Islet of Langerhans (tissue), 1 donor: ENCODE results near the gene DOCK2.
A peak's percentile ranks its signal among the peaks of the same experiment; 100 is the strongest.
"Not testable (repeated sequence)": the region's sequence is repeated elsewhere in the genome, so short reads cannot be mapped to it uniquely, and the experiment has no call there.

Source experiments
- FAIRE-seq: peaks from one replicate; lab custom pipeline; 2011; peaks lifted over from hg19 to GRCh38; lab: Jason Lieb, UNC

Gene DOCK2

DNA sequence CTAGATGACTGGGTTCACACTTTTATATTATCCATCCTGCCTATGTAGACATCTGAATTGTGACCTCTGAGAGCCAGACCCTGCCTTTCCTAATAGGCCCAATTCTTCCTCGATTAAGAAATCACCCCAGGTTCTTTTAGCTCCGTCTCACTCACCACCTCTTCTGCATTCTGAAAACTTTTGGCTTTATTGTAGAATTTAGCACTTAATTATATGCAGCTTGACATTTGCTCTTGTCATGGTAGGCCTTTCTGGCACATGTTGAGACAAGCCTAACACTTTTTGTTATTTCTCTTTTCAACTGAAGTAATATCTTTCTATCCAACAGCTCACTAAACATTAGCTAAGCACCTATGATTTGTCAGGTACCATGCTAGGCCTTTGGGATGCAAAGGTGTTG is 180.0 kb downstream of the DOCK2 start:
- no peak for FAIRE-seq

DNA sequence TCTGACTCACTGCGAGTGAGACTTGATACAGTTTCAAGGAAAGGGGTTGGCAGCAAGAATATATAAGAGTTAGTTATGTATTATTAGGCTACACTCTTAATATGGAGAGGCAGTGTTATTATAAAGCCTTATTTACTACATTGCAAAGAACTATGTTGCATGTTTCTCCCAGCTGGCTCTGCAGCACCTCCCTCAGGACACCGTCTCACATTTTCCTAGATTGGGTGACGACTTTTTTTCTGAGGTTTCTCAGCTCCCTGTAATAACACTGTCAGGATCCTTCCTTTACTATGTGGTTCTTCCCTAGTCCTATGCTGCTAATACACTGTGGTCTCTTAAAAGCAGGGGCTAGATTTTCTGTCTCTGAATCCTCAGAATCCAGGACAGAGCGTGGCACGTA is 189.5 kb downstream of the DOCK2 start:
- no peak for FAIRE-seq

DNA sequence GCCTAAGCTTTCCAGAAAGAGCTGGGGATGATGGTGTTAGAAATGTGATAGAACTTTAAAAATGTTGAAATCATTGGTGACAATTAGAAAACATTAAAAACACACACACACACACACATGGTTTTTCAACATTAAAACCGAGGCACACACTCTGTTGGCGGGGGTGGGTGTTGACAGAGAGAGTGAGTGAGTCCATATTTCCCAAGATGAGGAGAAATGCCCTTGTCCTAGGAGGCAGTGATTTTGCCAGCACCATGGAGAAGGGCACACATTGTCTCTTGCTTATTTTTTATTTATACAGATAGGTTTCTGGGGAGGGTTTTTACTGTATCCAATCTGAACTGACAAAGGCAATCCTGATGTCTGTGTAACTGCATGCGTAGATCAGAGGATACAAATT is 190.7 kb downstream of the DOCK2 start:
- no peak for FAIRE-seq

DNA sequence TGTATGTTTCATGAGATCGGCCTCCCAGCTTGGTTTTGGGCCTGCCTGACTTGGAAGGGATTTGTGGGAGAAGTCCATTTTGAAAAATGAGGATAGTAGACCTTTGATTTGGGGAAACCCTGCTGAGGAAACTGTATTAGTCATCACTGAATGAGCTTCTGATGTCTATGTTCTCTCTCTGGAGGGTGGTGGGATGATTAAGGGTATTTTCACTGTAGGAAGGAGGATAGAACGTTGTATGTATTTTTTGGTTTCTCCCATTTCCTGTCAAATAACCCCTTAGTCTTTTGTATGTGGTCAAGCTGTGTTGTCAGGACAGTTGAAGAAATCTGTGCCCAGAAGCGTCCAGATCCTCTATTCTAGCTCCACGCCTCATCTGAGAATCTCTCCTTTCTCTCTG is 191.3 kb downstream of the DOCK2 start:
- FAIRE-seq: no peak

DNA sequence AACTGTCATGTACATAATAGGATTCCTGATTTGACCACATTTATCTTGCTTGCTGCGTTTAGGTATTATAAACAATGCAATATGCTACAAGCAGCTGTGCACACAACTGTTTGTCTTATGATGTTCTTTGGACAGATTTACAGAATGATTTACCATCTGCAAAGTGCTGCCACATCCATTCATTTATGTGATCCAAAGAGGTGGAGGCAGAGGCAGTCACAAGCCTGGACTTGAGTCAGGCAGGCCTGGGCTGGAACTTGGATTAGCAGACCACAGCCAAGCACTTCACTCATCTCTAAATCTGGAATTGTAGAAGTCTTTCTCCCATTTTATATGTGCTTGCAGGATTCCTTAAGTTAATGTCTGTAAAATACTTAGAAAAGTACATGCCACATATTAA is 194.3 kb downstream of the DOCK2 start:
- FAIRE-seq: no peak

DNA sequence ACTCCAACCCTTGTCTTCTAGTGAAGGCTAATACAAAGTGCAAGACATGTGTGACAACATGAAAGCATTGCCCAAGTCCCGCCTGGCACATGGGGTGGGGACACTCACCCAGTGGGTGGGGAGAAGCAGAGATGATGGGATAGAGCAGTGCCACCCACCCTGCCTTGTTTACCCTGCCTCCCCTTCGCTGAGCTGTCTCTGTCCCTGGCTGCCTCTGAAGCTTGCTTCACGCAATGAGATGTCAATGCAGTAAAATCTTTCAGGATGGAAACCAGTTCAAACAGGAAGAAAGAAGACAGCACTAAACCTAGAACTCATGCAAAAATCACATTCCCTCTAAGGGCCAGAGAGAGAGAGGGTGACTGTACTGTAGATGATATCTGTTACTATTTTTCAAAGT is 195.2 kb downstream of the DOCK2 start:
- FAIRE-seq: no peak

DNA sequence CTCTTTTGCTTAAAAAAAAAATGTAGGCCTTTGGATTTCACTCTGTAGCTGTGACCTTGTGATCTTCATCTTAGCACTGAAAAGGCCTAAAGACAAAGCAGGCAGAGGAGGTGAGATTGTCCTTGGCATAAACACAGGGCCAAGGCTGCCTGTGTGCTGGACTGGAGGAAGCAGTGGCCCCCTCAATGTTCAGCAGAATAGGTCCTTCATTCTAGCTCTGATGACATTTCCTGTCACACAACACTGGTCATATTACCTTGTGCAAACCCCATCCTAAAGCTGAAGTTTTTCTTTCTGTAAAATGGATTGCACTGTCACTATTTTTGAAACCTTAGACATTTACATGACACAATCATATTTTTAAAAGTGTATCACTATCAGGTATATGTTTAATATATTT is 195.8 kb downstream of the DOCK2 start:
- no peak for FAIRE-seq

DNA sequence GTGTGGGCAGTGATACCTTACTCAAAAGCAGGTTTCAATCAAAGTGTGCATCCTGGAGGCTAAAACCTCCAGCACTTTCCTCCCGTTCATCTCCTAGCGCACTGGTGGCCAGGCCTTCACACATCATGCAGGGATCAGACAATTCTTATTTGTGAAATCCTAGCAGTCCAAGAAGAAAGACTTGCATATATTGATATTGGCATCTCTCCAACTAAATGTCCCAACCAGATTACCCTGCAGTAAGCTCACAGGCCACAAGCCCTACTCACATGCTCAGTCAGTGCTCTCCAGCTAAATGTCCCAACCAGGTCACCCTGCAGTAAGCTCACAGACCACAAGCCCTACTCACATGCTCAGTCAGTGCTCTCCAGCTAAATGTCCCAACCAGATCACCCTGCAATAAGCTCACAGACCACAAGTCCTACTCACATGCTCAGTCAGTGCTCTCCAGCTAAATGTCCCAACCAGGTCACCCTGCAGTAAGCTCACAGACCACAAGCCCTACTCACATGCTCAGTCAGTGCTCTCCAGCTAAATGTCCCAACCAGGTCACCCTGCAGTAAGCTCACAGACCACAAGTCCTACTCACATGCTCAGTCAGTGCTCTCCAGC is 196.7 kb downstream of the DOCK2 start:
- FAIRE-seq: not testable (repeated sequence)

DNA sequence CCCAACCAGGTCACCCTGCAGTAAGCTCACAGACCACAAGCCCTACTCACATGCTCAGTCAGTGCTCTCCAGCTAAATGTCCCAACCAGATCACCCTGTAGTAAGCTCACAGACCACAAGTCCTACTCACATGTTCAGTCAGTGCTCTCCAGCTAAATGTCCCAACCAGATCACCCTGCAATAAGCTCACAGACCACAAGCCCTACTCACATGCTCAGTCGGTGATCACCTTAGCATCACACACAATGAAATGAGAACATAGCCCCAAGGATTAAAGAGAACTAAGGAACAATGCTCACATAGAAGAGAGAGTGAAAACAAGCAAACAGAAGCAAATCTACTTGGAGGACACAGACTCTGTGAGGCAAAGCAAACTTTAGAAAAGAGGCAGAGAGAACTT is 197.5 kb downstream of the DOCK2 start:
- FAIRE-seq: not testable (repeated sequence)

DNA sequence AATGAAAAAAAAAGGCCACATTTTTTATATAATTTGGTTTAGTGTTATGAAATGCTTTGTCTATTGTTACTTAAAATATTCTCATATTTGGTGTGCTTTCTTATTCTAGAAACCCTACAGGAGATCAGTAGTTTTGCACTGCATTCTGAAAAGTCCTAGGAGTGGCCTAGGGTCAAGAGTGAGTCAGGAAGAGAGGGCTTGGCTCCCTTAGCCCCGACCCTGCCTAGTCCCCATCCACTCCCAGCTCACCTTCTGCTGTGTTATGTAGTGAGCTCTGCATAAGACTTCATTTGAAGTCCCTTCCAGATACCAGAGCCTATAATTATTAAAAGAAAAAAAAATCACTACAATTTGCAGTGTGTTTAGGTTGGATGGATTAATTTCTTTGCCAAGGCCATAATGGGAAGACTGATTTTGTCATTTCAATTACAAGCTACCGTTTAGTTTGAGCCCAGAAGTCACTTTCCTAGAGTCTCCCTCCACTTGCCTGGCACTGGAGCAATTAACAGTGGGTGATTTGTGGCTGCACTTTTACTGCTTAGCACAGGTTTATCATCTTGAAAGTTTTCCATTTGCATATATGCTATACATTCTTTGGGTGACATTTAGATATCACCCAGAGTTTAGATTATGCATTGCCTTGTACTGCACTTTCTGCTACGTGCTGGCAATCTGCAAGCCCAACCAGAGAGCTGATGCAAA is 199.9 kb downstream of the DOCK2 start:
- no peak for FAIRE-seq

DNA sequence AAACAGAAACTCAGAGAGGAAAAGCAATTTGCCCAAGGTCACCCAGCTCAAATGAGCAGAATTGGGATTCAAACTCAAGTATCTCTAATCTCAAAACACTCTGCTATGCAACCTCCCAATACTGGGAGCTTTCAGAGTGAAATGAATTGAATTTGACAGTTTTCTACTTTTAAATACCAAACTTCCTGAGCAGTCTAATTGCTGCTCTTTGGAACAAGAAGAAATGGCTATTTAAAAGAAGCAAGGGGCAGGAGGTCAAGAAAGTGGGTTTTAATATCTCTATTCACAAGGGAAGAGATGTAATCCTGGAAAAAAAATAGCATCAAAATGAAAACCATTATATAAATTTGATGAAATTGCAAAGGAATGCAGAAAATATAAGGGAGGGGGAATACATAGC is 200.6 kb downstream of the DOCK2 start:
- FAIRE-seq: no peak

DNA sequence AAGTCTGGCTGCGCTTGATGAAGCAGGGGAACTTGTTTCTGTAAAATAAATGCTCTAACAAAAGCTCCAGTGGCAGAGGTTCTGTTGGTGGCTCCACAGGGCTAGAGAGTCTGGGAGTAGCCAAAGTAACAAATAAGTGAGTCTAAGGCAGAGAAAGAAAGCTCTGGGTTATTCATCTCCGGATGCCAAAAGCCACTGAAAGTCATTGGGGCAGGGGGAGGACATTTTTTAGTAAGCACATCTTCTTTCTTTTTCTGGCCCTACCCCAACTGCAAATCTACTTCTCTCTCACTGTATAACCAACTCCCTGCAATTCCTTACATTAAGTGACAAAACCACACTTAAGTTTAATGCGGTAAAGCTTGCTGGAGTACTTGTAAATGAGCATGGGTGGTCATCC is 201.6 kb downstream of the DOCK2 start:
- FAIRE-seq: no peak

DNA sequence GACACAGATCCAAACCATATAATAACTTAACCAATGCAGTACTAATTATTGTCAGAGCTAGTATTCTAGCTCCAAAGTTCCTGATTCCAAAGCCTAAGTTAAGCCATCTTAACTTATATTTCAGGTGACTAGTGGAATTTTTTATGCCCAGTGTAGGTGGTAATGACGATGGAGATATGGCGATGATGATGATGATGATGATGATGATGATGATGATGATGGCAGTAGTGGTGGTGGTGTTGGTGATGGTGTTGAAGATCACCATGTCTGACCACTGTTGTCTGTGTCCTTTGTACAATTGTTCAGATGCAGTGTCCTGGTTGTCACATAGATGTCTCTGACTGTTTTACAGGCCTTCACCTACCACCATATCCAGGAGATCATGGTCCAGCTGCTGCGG is 203.3 kb downstream of the DOCK2 start:
- no peak for FAIRE-seq

DNA sequence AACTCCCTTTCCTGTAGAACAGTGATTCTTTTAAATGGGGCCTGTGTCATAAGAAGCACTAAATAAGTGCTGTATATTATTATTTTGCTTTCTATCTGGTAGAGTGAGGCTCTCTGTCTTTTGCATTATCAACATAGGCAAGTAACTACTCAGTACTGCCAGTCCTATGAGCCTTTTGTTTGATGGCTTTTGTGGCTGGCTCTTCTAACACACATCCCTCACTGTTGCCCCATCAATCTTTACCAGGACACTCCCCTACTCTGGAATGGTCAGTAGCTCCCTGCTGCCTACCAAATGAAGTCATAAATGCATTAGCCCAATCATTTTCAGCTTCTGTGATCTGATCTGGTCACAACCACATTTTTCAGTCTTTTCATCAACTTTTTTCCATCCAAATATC is 205.6 kb downstream of the DOCK2 start:
- FAIRE-seq: no peak

DNA sequence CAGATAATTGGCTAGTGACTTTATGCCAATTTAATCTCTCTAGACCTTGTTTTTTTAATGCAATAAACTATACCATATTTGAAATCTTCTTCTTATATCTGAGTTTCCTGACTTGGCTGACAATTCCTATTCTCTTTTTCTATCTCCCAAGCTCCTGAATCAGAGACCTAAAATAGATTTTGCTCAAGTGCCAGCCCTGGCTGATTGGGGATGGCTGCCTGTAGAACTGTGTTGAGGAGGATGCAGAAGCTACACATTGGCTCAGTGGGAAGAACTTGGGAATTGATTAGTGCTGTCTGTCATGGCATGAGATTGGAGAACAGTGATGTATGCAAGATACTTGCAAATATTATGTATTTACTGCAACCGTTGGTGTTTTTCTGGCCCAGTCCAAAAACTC is 210.4 kb downstream of the DOCK2 start:
- no peak for FAIRE-seq

DNA sequence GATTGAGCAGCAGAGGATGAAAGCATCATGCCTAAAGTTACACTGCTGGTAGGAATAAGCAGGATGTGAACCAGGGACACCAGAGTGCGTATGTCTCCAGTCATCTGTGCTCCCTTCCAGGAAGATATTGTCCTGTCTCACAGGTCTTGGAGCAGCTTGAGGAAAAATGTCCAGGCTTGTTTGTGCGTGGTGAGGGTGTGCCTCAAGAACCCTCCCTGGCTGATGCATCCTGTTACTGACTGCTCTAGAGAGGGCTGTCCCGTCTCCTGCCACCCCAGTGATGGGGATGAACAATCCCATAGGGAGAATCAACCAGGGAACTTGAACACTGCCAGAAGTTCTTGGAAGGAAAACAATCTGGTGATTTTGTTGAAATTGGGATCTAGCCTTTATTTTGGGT is 211.2 kb downstream of the DOCK2 start:
- no peak for FAIRE-seq

DNA sequence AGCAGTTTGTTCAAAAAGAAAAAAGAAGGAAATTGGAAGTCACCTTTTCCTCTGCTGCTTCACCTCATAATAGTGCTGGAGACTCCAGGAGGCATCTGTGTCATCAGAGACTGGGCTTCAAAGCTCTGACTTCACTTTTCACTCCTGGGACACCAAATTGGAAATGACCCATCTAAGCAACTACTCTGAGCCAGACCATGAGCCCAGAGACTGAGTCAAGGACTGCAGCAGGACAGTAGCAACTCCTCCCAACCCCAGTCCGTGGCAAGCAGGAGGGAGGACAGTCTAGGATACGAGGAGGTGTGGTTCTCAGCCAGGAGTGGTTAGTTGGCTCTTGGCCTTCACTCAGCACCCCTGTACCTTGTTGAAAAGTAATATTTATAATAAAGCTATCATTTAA is 211.7 kb downstream of the DOCK2 start:
- FAIRE-seq: no peak

DNA sequence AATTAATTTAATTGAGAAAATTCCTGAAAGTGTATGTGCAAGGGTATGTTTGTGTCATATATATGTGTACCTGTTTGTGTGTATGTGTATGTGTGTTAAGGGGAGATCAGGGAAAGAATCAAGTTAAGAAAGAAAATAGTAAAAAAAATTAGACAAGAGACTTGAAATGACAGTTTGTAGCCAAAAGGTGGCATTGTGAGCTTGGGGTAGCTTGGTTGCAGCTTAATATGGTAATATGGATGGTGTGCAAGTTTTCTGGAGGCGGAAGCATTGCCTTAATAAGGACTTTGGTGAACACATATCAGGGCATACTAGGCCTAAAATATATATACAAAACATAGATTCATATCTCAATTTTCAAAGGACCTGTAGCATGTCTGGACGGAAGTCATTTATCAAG is 213.3 kb downstream of the DOCK2 start:
- no peak for FAIRE-seq

DNA sequence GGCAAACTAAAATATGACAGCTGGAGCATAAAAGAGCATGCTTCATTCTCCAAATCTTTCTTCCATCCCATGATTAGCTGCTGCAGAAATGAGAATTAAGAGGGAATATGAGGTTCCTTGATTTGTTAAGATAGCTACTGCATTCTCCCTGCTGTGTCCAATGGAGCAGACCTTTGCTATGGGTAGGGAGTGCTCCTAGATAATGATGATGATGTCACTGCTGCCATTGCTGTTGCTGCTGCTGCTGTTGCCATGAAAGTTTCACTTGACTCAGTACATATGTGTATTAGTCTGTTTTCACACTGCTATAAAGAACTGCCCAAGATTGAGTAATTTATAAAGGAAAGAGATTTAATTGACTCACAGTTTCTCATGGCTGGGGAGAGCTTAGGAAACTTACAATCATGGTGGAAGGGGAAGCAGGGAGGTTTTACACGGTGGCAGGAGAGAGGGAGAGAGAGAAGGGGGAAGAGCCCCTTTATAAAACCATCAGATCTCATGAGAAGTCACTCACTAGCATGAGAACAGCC is 214.3 kb downstream of the DOCK2 start:
- no peak for FAIRE-seq

DNA sequence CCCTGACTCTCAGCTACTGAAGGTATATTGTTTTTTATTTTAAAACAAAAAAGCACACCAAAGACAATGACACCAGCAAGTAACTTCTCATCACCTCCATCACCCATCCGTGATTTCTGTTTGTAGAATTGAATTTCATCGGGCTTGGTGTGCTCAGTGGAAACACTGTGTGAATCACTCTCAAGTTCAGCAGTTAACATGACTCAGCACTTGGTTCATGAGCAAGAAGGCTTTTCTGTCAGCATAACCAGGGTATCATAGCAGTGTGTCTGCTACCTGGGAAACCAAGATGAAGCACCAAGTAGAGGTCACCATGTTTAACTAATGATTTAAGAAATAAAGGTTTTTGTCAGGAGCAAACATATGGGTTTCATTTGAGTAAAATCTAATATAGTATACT is 219.5 kb downstream of the DOCK2 start:
- peak; percentile 41 for FAIRE-seq

DNA sequence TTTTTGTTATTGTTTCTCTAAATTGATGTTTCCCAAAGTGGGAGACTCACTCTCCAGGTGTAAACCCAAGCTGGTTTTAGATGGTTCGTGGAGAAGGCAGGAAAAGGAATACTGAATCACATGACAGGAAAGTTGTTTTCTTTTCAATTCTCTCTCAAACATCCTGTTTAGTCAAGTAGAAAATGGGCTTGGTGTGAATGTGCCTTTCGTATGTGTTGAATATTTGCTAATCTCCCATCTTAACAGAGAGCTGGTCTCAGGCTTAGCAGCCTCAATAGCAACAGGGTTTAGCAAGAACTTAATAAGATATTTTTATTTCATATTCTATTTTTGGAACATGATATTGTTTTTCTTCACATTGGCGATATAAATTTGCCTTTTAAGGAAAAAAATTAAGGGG is 223.5 kb downstream of the DOCK2 start:
- FAIRE-seq: no peak

DNA sequence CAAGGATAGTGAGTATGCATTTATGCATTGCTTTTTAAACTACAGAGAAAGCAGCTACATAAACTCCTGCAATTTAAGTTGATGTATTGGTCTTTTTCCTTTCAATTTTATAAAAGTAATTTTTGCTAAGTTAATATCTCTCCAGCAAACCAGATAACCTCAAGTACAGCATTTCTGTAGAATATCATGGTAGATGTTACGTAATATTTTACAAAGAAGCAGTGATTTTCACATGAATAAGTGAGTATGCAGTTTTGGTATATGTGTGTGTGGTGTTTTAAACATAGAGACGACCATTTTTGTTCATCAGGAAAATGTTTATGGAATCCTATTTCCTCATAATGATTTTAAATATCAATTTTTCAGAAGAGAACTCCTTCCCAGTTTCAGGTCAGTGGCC is 224.4 kb downstream of the DOCK2 start:
- FAIRE-seq: no peak

DNA sequence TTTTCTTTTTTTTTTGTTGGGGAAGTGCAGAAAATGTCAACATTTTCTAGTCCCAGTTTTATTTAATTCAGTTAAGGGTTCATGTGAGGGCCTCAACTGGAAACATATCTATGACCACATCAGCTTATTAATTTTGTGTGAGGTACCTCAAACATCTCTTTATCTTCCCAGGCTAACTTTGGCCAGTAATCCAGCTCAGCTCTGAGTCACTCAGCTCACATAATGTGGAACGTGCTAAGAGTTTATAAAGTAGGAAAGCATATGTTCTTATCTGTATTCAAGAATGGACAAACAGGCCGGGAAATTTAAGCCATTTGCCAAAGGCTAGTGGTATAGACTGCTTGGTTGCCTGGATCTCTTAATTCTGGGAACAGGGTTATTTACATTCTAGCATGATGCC is 224.9 kb downstream of the DOCK2 start:
- no peak for FAIRE-seq

DNA sequence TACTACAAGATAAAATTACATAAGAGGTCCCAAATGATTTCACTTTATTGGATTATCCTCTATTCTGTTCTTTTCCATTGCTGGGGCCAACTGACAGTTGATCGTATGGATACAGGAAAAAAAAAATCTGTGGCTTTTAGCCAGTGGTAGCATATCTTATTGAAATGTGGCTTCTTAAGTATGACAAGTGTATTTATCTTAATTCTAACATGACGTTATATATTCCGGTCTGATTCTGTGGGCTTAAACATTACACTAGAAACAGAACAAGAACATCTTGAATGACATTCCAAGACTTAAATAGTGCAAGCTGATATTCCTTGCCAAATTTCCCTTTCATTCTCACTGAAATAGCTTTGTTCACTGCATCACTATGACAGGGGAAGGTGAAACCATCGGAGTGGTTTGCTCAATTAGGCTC is 225.3 kb downstream of the DOCK2 start:
- no peak for FAIRE-seq
